ENCODE results near the gene RFTN1.

RFTN1 gene

DNA sequence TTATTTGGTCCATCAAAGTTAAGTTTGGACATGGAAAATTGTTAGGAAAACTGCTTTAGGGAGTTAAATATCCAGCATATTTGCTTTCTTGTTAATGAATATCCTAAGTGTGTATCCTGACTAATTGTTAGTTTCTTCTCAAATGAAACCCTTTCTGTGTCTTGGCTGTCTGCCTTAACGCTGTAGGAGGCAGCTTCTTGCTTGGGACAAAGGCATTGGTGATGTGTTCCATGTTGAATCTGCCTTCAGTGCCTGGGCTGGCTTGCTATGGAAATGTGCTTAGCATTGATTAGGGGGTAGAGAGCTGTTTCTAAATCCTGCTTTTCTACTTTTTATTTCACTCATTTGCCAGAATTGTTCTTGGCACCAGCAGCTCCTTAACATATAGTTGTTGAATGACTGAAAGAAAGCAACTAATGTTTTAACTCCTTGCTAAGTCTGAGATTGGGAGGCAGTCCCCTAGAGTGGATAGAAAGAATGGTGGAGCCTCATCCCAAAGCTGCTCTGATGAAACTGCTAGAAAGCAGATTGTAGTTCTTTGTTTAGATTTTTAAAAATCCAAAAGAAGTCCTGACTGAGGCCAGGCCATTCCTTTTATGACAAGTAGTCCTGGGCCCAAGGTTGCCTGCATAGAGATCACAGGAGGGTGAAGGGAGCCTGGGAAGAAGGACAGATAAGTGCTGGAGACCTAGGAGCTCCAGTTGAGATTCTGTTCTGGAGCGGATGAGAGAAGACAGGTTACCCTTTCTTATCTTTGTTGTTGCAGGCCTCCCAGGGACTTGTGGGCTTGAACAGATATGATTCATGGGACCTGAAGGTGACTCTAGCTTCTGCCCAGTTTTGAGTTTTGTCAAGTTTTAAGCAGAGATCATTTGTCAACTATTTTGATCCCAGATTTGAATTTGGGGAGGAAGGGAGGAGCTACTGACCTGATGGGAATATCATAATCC, 209.2 kb downstream of the RFTN1 start:
- DNase-seq (ENCODE audit: low read depth in 2 of 2), result no peak

- no peak for DNase-seq (ENCODE audit: low read depth in 2 of 2)
Measured at GRCh38 chr3:16303037-16303575, 210.4 kb downstream of the RFTN1 start.

DNA sequence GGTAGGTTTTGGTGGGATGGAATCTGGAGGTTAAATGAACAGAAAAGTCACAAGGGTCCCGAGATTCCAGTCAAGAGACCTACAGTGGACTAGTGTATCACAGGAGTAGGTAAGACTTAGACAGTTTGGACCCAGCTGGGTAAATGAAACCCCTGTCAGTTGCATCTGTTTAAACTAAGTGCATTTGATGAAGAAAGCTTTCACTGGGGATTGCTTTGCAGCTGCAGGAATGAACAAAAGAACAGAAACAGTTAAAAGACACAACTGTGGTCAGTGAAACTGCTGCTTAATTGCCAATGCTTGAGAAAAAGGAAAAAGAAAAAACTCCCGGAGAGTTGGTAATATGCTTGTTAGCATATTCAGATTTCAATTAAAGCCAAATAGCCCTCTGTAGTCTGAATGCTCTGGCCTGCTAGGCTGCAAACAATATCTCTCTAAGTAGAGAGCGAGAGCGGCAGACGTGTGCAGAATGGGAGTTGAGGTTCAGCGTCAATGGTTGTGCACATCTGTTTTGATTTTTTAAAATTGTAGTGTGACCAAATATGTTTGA, 211.3 kb downstream of the RFTN1 start:
- no peak for DNase-seq (ENCODE audit: low read depth in 2 of 2)

DNA sequence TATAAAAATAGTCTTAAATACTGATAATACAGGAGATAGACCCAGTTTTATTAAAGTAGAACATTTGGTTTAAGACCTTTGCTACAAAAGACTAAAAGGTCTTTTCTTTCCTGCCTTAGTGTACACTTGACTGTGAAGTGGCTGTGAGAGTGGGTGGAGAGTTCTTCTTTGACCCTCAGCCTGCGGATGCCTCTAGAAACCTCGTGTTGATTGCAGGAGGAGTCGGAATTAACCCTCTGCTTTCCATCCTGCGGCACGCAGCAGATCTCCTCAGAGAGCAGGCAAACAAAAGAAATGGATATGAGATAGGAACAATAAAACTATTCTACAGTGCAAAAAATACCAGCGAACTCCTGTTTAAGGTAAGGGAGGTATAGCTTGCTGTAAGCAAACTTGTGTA, 212.0 kb downstream of the RFTN1 start:
- DNase-seq (ENCODE audit: low read depth in 2 of 2), result no peak

GRCh38 chr3:16300881-16301359, 212.6 kb downstream of the RFTN1 start:
- no peak for DNase-seq (ENCODE audit: low read depth in 2 of 2)

GRCh38 chr3:16300307-16300706, 213.2 kb downstream of the RFTN1 start:
- DNase-seq (ENCODE audit: low read depth in 2 of 2), result no peak

GRCh38 chr3:16299746-16300145, 213.8 kb downstream of the RFTN1 start:
- DNase-seq (ENCODE audit: low read depth in 2 of 2), result no peak

DNA sequence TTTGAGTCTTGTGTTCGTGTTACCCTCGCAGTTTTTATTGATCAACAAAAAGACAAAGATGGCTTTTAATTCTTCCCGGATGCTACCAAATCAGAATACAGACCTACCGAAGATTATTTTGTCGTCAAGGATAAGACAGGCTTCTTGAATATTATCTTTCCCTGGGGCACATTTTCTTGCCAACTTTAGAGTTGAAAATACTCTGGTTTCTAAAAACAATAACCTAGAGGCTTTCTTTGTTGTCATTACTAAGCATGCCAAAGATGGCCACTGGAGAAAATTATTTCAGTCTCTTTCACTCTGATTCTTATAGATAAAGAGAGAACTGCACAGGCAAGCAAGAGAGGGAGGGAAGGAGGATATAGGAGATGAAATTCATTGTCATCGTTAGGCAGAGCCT, 214.6 kb downstream of the RFTN1 start:
- DNase-seq (ENCODE audit: low read depth in 2 of 2), result no peak

- no peak for DNase-seq (ENCODE audit: low read depth in 2 of 2)
Measured at GRCh38 chr3:16297997-16298885, 215.3 kb downstream of the RFTN1 start.

DNA sequence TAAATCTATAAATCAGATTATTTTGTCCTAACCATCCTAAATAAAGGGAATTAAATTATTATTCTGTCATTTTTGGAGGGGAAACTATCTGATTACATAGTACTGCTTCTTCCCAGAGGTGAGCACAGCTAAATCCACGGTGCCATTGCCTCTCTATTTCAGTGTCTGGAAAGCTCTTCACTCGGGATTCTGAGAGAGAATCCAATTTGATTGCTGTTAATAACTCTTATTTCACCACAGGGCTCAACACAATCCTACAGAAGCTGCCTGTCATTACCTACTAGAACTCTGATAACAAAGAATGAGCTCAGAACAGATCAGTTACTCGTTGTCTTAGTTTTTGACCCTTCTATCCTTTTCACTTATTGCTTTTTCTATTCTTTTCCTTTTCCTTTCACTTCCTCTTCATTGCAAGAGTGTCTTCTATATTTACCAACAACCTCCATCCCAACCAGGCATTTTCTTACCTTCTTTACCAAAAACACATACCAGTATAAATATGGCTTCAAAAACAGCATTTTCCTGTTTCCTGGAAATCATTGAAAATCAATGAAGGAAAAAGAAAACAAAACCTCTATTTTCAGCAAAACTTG, 218.1 kb downstream of the RFTN1 start:
- DNase-seq (ENCODE audit: low read depth in 2 of 2), result no peak

- no peak for DNase-seq (ENCODE audit: low read depth in 2 of 2)
Measured at GRCh38 chr3:16294844-16295243, 218.7 kb downstream of the RFTN1 start.

DNA sequence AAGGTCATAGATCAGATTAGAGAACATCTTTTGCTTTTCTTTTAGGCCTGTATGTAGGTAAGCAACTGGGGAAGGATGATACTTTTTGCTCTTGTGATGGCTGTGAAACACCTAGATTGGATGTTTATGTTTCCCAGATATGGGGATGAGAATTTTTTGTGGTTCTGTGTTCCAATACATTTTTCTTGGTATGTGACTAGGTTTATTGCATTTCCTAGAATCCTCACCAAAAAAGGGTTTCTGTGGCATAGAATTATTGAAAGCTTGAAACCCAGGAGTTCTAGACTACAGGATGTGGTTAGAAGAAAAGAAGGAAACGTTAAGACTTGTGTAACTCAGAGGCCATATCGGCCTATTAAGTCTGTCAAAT, 222.7 kb downstream of the RFTN1 start:
- no peak for DNase-seq (ENCODE audit: low read depth in 2 of 2)

GRCh38 chr3:16290007-16290826, 223.3 kb downstream of the RFTN1 start:
- no peak for DNase-seq (ENCODE audit: low read depth in 2 of 2)

- DNase-seq (ENCODE audit: low read depth in 2 of 2), result no peak
Measured at GRCh38 chr3:16289144-16289889, 224.2 kb downstream of the RFTN1 start.

- DNase-seq (ENCODE audit: low read depth in 2 of 2), result no peak
Measured at GRCh38 chr3:16288664-16289063, 224.8 kb downstream of the RFTN1 start.

DNA sequence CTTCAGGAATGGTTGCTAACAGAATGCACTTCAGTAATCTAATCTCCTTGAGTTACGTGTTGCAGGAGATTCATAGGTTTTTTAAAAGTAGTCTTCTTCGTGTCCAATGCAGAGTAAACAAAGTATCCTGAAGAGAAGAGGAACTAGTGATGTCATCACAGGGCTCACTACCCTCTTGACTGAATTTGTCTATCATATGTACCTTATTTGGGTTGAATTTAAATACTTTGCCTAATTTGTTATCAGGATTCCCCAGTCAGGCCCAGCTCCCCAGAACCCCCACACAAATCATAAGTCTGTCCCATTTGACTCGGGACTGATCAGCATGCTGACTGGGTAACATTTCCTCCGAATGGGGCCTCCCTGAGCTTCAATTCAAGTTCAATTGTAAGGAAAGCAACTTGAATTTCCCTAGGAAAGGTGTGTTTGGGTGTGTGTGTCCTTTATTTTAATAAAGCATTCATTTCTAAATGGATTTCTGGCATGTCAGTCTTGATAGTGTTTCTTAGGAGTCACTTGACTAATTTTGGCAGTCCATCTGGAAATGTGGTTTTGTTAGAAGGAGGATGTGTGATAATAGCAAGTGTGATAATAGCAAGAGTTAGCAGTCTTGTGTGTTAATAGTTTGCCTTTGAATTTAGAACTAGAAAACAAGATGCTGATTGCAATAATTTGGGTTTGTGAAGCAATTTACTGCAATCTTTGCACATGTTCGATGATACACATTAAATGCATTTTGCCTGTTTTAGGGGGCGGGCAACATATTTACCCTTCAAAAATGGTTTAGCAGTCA, 226.6 kb downstream of the RFTN1 start:
- DNase-seq (ENCODE audit: low read depth in 2 of 2), result no peak

GRCh38 chr3:16286161-16286560, 227.3 kb downstream of the RFTN1 start:
- peak; percentile 47 to 61 for DNase-seq (ENCODE audit: low read depth in 2 of 2)

DNA sequence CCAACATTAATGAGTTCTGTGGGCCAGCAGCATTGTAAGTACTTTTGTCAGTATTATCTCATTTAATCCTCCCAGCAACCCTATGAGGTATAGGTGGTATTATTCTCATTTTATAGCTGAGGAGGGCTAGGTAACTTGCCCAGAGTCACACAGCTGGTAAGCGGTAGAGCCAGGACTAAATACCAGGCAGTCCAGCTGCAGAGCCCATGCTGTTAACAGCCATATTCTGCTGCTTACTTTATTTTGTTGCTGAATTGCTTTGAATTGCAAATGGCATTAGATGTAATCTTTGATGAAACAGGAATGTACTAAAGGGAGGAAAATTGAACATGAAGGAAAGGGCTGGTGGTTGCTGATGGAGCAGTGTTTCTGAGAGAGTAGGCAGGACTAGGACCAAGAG, 228.9 kb downstream of the RFTN1 start:
- DNase-seq (ENCODE audit: low read depth in 2 of 2), result no peak

DNA sequence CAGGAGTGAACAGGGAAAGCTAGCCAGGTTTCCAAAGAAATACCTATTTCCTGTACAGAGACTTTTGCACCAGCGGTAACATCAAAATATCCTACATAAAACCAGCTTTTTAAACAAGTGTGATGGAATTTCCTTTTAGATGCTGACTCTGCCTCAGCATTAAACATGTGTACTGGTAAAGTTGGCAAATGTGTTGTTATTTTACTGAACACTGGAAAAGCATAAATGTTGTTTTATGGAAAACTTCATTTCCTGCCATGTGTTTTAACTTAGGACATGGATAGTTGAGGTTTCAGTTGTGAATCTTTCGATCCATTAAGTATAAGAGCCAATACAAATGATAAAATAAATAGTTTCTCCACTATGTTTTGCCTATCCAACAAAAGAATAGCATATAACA, 232.8 kb downstream of the RFTN1 start:
- DNase-seq (ENCODE audit: low read depth in 2 of 2), result no peak

Measured in stimulated activated CD8-positive, alpha-beta memory T cell treated with anti-CD3 and anti-CD28 coated beads, Interleukin-15, amount 100 ng/mL, for 48 hours (primary cell).